ENCODE data around the gene BPTF.

- TF ChIP-seq SIN3A (IDR thresholded peaks at IDR 0.05; ENCODE audit: borderline replicate concordance, insufficient read depth, low read length) (no peak), REST (IDR thresholded peaks at IDR 0.05; ENCODE audit: insufficient read depth in 1 of 2, low read depth in 2 of 2, low read length in 2 of 2) (no peak), POLR2AphosphoS5 (IDR thresholded peaks at IDR 0.05; ENCODE audit: low read depth, low read length) (no peak), TAF1 (IDR thresholded peaks at IDR 0.05; ENCODE audit: borderline replicate concordance, insufficient read depth, low read length) (no peak)
Measured at GRCh38 chr17:67818110-67819002, 6.9 kb upstream of the BPTF start.
